ENCODE data around the gene CACNA1I. TPM values are rescaled to one million over a fixed set of nuclear protein-coding genes. Genes with fewer than 3 reads are reported as not detected.

Gene CACNA1I
- total RNA-seq, 1 donor from 2014 or later = not detected

DNA sequence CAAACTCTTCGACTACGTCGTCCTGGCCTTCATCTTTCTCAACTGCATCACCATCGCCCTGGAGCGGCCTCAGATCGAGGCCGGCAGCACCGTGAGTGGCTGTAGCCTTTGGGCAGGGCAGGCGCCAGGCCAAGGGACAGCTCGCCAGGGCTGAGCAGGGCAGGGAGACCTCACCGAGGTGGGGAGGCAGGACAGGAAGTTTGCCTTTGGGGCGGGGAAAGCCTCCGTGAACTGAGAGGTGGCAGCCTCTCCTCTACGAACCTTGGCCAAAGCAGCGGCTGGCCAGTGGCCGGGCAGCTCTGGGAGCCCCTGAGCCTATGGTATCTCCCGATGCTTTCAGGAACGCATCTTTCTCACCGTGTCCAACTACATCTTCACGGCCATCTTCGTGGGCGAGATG, 93.2 kb downstream of the CACNA1I start:
- Histone ChIP-seq H3K4me1 (peaks cover 0 to 4% of the 10 kb centered on the region in 2 donors), H3K27me3 (peaks cover 8% of the 10 kb centered on the region), H3K9me3 (no peaks in the 10 kb centered on the region), H3K36me3 (no peaks in the 10 kb centered on the region), H3K4me3 (no peak overlapping the region), H3K27ac (no peak overlapping the region)
- no peak for DNase-seq (ENCODE audit: low spot score in 2 of 2)
- TF ChIP-seq, protein P1, sequence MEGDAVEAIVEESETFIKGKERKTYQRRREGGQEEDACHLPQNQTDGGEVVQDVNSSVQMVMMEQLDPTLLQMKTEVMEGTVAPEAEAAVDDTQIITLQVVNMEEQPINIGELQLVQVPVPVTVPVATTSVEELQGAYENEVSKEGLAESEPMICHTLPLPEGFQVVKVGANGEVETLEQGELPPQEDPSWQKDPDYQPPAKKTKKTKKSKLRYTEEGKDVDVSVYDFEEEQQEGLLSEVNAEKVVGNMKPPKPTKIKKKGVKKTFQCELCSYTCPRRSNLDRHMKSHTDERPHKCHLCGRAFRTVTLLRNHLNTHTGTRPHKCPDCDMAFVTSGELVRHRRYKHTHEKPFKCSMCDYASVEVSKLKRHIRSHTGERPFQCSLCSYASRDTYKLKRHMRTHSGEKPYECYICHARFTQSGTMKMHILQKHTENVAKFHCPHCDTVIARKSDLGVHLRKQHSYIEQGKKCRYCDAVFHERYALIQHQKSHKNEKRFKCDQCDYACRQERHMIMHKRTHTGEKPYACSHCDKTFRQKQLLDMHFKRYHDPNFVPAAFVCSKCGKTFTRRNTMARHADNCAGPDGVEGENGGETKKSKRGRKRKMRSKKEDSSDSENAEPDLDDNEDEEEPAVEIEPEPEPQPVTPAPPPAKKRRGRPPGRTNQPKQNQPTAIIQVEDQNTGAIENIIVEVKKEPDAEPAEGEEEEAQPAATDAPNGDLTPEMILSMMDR (IDR thresholded peaks at IDR 0.05) = no peak
- intact Hi-C loops (cut with DNase I) = no loop called here

- TF ChIP-seq, protein P1 (IDR thresholded peaks at IDR 0.05) = no peak
- H3K4me3 ChIP-seq = no peak overlapping the region
Observed at GRCh38 chr22:39664485-39665200, 94.1 kb downstream of the CACNA1I start.

DNA sequence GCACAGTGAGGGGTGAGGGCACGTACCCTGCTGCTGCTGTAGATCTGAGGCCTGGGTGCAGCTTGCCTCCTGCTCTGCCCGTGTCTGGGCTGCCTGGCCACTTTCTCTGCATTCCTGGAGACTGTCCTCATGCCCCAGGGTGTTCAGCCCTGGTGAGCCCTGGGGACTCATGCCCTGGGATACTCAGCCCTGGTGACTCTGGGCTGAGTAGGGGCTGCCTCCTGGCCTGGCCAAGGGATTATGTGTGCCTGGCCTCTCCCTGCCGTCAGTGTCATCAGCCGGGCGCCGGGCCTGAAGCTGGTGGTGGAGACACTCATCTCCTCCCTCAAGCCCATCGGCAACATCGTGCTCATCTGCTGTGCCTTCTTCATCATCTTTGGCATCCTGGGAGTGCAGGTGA, 94.7 kb downstream of the CACNA1I start:
- no peak overlapping the region for H3K4me3 ChIP-seq
- no peak overlapping the region for H3K27ac ChIP-seq
- H3K9me3 ChIP-seq = no peaks in the 10 kb centered on the region
- TF ChIP-seq, protein P1 (IDR thresholded peaks at IDR 0.05) = no peak
- peaks cover 0 to 4% of the 10 kb centered on the region in 2 donors for H3K4me1 ChIP-seq
- H3K36me3 ChIP-seq = no peaks in the 10 kb centered on the region
- intact Hi-C loops (cut with DNase I) = no loop called here
- peaks cover 8% of the 10 kb centered on the region for H3K27me3 ChIP-seq
- no peak for DNase-seq (ENCODE audit: low spot score in 2 of 2)

More at GRCh38 chr22:39664485-39665200, 94.1 kb downstream of the CACNA1I start:
- intact Hi-C loops (cut with DNase I) = no loop called here
- peaks cover 8% of the 10 kb centered on the region for H3K27me3 ChIP-seq
- no peaks in the 10 kb centered on the region for H3K9me3 ChIP-seq
- no peaks in the 10 kb centered on the region for H3K36me3 ChIP-seq
- H3K4me1 ChIP-seq = peaks cover 0 to 4% of the 10 kb centered on the region in 2 donors
- no peak overlapping the region for H3K27ac ChIP-seq
- no peak for DNase-seq (ENCODE audit: low spot score in 2 of 2)

DNA sequence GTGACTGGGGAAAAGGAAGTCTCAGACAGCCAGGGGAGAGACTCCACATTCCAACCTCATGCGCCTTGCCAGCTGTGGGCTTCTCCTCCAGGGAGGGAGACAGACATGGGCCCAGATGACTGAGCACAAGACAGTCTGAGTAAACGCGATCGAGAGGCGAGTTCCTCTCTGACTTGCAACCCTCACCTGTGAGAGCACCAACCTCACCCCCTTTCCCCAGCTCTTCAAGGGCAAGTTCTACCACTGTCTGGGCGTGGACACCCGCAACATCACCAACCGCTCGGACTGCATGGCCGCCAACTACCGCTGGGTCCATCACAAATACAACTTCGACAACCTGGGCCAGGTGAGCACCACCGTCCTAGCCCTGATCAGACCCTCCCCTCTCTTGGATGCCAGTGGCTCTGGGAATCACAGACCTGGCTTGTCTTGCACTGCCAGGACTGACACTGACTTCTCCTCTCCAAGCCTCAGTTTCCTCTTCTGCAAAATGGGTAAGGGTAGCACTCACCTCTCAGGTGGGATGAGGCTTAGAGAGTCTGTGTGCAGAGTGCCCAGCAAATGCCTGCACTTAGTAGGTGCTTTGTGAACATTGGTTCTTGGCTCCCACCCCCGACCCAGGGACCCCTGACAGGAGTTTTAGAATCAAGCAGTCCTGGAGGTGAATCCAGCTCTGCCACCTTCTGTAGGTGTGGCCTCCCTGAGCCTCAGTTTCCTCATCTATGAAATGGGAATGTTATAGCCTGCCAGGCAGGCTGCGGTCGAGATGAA, 95.3 kb downstream of the CACNA1I start:
- DNase-seq (ENCODE audit: low spot score in 2 of 2) = no peak
- no peak overlapping the region for H3K27ac ChIP-seq
- TF ChIP-seq, protein P1 (IDR thresholded peaks at IDR 0.05) = no peak
- H3K36me3 ChIP-seq = no peaks in the 10 kb centered on the region
- H3K9me3 ChIP-seq = no peaks in the 10 kb centered on the region
- peaks cover 0 to 4% of the 10 kb centered on the region in 2 donors for H3K4me1 ChIP-seq
- intact Hi-C loops (cut with DNase I) = no loop called here
- H3K4me3 ChIP-seq = no peak overlapping the region
- peaks cover 8% of the 10 kb centered on the region for H3K27me3 ChIP-seq

DNA sequence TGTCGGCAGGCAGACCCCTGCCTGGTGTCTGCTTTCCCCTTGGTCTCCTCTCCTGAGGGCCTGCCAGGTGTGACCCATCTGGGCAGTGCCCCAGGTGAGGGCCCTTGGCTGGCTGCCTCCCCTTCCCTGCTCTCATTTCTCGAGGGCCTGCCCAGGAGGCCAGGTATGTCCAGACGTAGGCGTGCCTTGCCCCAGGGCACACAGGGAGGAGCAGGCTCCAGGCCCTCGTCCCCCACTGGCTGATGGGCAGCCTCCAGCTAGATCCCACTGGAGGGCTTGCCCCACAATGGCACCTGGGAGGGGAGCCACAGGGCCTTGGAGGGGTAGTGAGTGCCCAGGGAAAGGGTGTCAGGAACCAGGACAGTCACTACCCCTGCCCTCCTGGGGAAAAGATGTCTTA, 95.9 kb downstream of the CACNA1I start:
- intact Hi-C loops (cut with DNase I) = no loop called here

More for the DNA sequence above, 95.9 kb downstream of the CACNA1I start:
- no peak overlapping the region for H3K27ac ChIP-seq
- no peak overlapping the region for H3K4me3 ChIP-seq
- H3K4me1 ChIP-seq = peaks cover 0 to 4% of the 10 kb centered on the region in 2 donors
- H3K27me3 ChIP-seq = peaks cover 8% of the 10 kb centered on the region
- H3K36me3 ChIP-seq = no peaks in the 10 kb centered on the region
- TF ChIP-seq, protein P1 (IDR thresholded peaks at IDR 0.05) = no peak
- H3K9me3 ChIP-seq = peaks cover 0 to 5% of the 10 kb centered on the region in 2 donors
- DNase-seq (ENCODE audit: low spot score in 2 of 2) = no peak

Measured in ascending aorta (tissue), 2 donors.